SU-DHL-6 (cell line): ENCODE measurements around the gene BANP.

ENCODE experiments used
- EZH2phosphoT487 ChIP-seq: fragments of 200-600 bp; sonication (generic), shearing (Covaris generic); conservative IDR thresholded peaks from 2 replicates; pipeline ENCODE4 v1.6.1; 2018; ENCODE audit warnings: mild to moderate bottlenecking, antibody characterized with exemption, low read length, moderate library complexity, mixed read lengths
- TF ChIP-seq, protein P1 (sequence below): fragments of 200-600 bp; sonication (generic); IDR thresholded peaks from one replicate; pipeline ENCODE4 v1.5.1; 2017; ENCODE audit warnings: antibody characterized with exemption, mild to moderate bottlenecking, low read length, moderate library complexity; ENCODE audit not compliant: insufficient read depth, poor library complexity, severe bottlenecking

DNA sequence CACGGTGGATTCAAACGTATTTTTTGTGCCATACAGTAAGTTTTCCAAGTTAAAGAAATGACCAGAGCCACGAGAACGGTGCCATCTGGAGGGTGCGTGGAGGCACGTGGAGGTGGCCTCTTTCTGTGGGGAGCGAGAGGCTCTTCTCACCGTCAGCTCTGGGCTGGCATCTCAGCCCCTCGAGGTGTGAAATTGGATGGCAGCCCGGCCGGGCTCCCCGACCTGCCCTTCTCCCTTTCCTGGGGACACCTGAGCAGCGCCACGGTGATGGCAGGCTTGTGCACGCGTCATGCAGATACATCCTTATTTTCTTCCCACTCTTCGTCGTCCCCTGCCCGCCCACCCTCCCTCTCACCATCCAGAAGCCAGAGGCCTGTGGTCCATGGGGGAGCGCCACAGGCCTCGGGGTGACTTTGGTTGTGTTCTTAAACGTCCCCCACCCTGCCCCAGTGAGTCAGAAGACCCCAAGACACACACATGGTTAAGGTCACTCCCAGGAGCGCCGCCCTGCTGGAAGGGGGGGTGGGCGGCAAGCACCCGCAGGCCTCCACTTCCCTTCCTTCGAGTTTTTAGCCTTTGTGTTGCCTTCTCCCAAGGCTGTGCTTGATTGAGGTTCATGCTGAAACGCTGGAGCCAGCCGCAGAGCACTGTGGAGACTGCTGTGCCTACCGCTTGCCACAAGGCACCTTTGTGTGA, 109.4 kb downstream of the BANP start:
- TF ChIP-seq, protein P1, sequence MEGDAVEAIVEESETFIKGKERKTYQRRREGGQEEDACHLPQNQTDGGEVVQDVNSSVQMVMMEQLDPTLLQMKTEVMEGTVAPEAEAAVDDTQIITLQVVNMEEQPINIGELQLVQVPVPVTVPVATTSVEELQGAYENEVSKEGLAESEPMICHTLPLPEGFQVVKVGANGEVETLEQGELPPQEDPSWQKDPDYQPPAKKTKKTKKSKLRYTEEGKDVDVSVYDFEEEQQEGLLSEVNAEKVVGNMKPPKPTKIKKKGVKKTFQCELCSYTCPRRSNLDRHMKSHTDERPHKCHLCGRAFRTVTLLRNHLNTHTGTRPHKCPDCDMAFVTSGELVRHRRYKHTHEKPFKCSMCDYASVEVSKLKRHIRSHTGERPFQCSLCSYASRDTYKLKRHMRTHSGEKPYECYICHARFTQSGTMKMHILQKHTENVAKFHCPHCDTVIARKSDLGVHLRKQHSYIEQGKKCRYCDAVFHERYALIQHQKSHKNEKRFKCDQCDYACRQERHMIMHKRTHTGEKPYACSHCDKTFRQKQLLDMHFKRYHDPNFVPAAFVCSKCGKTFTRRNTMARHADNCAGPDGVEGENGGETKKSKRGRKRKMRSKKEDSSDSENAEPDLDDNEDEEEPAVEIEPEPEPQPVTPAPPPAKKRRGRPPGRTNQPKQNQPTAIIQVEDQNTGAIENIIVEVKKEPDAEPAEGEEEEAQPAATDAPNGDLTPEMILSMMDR, result no peak
- no peak for TF ChIP-seq EZH2phosphoT487
